Ovary (tissue), 9 donors: ENCODE results near the gene FAM110A. TPM values are rescaled to one million over a fixed set of nuclear protein-coding genes. Genes with fewer than 3 reads are reported as not detected.
A peak's percentile ranks its signal among the peaks of the same experiment; 100 is the strongest.

Source experiments
- DNase-seq, 5 donors: peaks; one replicate each; pipeline ENCODE4 v3.0.0-alpha.2; 2019 to 2020
- H3K27ac ChIP-seq, 2 donors: fragments of 200-600 bp; one replicate each; pipeline versions ENCODE4 v1.5.1 to v1.8.0; 2019 to 2022
- H3K27me3 ChIP-seq: fragments of 200-600 bp; one replicate; pipeline ENCODE4 v1.8.0; 2022
- H3K36me3 ChIP-seq: fragments of 200-600 bp; sonication (generic); one replicate; pipeline ENCODE4 v1.5.1; 2019
- H3K4me1 ChIP-seq: one replicate; pipeline ENCODE4 v1.8.1; 2013; ENCODE audit warnings: mild to moderate bottlenecking, moderate library complexity; ENCODE audit not compliant: insufficient read depth
- H3K4me3 ChIP-seq: fragments of 200-600 bp; sonication (generic); one replicate; pipeline ENCODE4 v1.5.1; 2017
- H3K9me3 ChIP-seq, 2 donors: fragments of 200-600 bp in 1 of 2; sonication (generic) in 1 of 2; one replicate each; pipeline versions ENCODE4 v1.5.1 to v1.8.1; 2013 to 2019; ENCODE audit warnings: mild to moderate bottlenecking in 1 of 2, moderate library complexity in 1 of 2
- CTCF ChIP-seq, 3 donors: fragments of 450-650 bp in 2 of 3; fragments of 200-600 bp in 1 of 3; IDR thresholded peaks; one replicate each; pipeline versions ENCODE4 v1.5.1 to v1.8.0; 2016 to 2022; ENCODE audit warnings: antibody characterized with exemption in 3 of 3, mild to moderate bottlenecking in 1 of 3
- EP300 ChIP-seq: sonication (generic); formaldehyde crosslinking; IDR thresholded peaks from one replicate; pipeline ENCODE4 v1.6.1; 2017; ENCODE audit warnings: antibody characterized with exemption
- POLR2A ChIP-seq: fragments of 450-650 bp; IDR thresholded peaks from one replicate; pipeline ENCODE4 v1.6.1; 2017; ENCODE audit warnings: antibody characterized with exemption, mild to moderate bottlenecking, moderate library complexity
- WGBS, 3 donors: extraction: QIAGEN DNeasy Blood & Tissue Kit in 1 of 3; methylation state at CpG; one replicate each; pipeline versions ENCODE4 v1.1.5 to v1.1.7; 2013 to 2017; 5-methylcytosine and 5-hydroxymethylcytosine counted together
- intact Hi-C, 4 donors: fragments of 100-400 bp; cut with DNase I; formaldehyde crosslinking; loops; one replicate each; pipeline versions ENCODE4 v1.11.0 to v1.15.1; 2022 to 2023
- polyA plus RNA-seq, 2 donors: library from polyadenylated mRNA; stranded (reverse); fragments of 200-250 nt in 1 of 2; fragments of 350-450 nt in 1 of 2; fragmentation: Illumina TruSeq in 1 of 2; extraction: RNeasy Lipid Tissue Mini Kit (QIAGEN cat#74804) in 1 of 2; gene quantifications; one replicate each; pipeline ENCODE4 v1.2.3, GENCODE V29; 2013 to 2014
- total RNA-seq, 7 donors: library from RNA; depleted of rRNA in 2 of 7; stranded (reverse); fragments of >200 nt in 2 of 7; fragmentation: NEBNext Ultra II Directional in 3 of 7; extraction: Animal tissue kit (Norgen Biotek cat#: 25700) in 3 of 7; gene quantifications; one replicate each; pipeline versions ENCODE4 v1.1.0 to v1.2.4, GENCODE V29; 2016 to 2023
- donor health status: DM: no; HTN: no; CAD: no; lungs with moderate emphysema.
- donor health status: DM: no; HTN: no; CAD: no.
- donor health status: Bipolar disorder and iron deficiency.
- donor health status: DM: yes; HTN: yes; CAD: no.
- donor health status: DM: no; HTN: no; CAD: no.
- donor health status: DM: yes; HTN: yes; CAD: no.

FAM110A gene
- total and polyA plus RNA-seq, 9 donors: 2.1 to 6.6 (median 2.9) TPM

- Histone ChIP-seq H3K9me3 (no peaks in the 10 kb centered on the region), H3K27me3 (no peaks in the 10 kb centered on the region), H3K36me3 (no peaks in the 10 kb centered on the region), H3K27ac (no peak overlapping the region), H3K4me3 (peak overlapping the region; percentile 24), H3K4me1 (peaks cover 5% of the 10 kb centered on the region)
- DNase-seq: no peak
- WGBS, 3 donors: 50 to 60% (median 50%) methylated on average over 62 of the region's 62 CpGs
- intact Hi-C loops: no loop called here
- no peak for TF ChIP-seq POLR2A
- no peak for TF ChIP-seq EP300
- no peak for TF ChIP-seq CTCF (IDR thresholded peaks at IDR 0.05)
Measured at GRCh38 chr20:841568-842546, 8.3 kb downstream of the FAM110A start.

GRCh38 chr20:842547-842940 lies 9.0 kb downstream of the FAM110A start:
- Histone ChIP-seq H3K4me3 (no peak overlapping the region), H3K4me1 (peaks cover 5% of the 10 kb centered on the region), H3K9me3 (no peaks in the 10 kb centered on the region), H3K36me3 (no peaks in the 10 kb centered on the region), H3K27ac (no peak overlapping the region), H3K27me3 (no peaks in the 10 kb centered on the region)
- no peak for TF ChIP-seq CTCF (IDR thresholded peaks at IDR 0.05)
- TF ChIP-seq POLR2A: no peak
- no peak for TF ChIP-seq EP300
- DNase-seq: no peak
- intact Hi-C loops: no loop called here
- WGBS, 3 donors: 76 to 94% (median 79%) methylated on average over 2 of the region's 2 CpGs

- DNase-seq: no peak
- intact Hi-C loops: no loop called here
- Histone ChIP-seq H3K27ac (no peak overlapping the region), H3K9me3 (no peaks in the 10 kb centered on the region), H3K4me1 (peaks cover 5% of the 10 kb centered on the region), H3K4me3 (no peak overlapping the region), H3K36me3 (no peaks in the 10 kb centered on the region), H3K27me3 (no peaks in the 10 kb centered on the region)
- no peak for TF ChIP-seq CTCF (IDR thresholded peaks at IDR 0.05)
- TF ChIP-seq POLR2A: no peak
- 77 to 80% (median 78%) methylated on average over 9 of the region's 9 CpGs for WGBS, 3 donors
Measured at GRCh38 chr20:843912-844311, 10.4 kb downstream of the FAM110A start.

- intact Hi-C loops: no loop called here
- H3K27ac ChIP-seq: no peak overlapping the region
- H3K36me3 ChIP-seq: no peaks in the 10 kb centered on the region
- peaks cover 5% of the 10 kb centered on the region for H3K4me1 ChIP-seq
- H3K4me3 ChIP-seq: peak overlapping the region; percentile 4
- H3K9me3 ChIP-seq: no peaks in the 10 kb centered on the region
- peak; percentile 87 to 94 (median 91) for DNase-seq
- H3K27me3 ChIP-seq: no peaks in the 10 kb centered on the region
- no peak for TF ChIP-seq EP300
- no peak for TF ChIP-seq POLR2A
- no peak for TF ChIP-seq CTCF (IDR thresholded peaks at IDR 0.05)
- WGBS, 3 donors: 11 to 16% (median 12%) methylated on average over 45 to 47 of the region's 47 CpGs
Measured at GRCh38 chr20:844473-845225, 11.1 kb downstream of the FAM110A start.
